ENCODE measurements around the gene ABHD12.

The ABHD12 gene

DNA sequence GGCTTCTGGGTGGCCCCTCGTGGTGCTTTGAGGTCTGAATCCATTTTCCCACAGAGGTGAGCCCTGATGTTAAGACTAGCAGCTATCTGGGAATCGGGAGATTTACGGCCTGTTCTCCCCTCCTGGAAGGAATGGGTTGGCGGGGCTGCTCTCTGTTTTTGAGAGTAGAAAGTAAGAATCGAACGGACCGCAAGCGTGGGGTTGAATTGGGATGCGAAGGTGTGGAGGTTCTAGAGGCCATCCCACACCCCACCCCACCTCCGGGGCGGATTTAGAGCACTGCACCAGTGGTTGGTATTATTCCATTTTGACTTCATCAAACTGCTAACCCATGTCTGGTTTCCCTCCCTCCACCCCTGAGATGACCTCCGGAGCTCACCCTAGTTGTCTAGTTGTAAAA lies 131.3 kb downstream of the ABHD12 start:
- no peak for DNase-seq

DNA sequence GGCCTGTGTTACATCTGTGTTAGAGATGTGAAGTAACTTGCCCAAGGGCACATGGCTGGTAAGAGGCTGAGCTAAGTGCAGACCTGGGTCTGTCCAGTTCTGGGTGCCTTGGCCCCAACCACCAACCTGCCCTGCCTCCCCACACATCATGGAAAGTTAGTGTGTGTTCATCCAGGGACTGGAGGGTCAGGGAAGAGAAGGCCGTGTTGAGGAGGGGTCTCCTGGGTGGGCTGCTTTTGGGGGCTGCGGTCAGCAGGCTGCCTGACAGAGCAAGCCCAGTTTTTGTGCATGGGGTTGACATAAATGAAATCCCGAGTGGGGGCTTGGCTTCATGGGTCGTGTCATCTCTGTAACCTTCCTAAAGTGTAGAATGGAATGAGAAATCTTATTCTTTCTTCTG lies 131.8 kb downstream of the ABHD12 start:
- DNase-seq: no peak

DNA sequence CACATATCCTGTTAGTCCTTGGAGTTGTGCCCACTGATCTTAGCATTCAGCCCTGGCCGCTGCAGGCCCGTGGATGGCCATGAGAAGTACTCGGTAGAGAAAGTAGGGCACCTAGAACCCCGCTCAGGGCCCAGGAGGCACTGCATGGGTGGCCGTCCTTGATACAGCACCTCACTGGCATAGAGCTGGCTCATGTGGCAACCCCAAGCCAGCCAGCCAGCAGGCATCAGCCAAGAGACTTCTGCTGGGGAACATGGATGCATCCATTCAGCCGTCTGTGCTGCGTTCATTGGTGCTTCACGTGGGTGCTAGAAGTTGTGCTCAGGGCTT lies 132.2 kb downstream of the ABHD12 start:
- DNase-seq: peak in 3 of 58 donors; percentile 18 to 44 (median 24)

DNA sequence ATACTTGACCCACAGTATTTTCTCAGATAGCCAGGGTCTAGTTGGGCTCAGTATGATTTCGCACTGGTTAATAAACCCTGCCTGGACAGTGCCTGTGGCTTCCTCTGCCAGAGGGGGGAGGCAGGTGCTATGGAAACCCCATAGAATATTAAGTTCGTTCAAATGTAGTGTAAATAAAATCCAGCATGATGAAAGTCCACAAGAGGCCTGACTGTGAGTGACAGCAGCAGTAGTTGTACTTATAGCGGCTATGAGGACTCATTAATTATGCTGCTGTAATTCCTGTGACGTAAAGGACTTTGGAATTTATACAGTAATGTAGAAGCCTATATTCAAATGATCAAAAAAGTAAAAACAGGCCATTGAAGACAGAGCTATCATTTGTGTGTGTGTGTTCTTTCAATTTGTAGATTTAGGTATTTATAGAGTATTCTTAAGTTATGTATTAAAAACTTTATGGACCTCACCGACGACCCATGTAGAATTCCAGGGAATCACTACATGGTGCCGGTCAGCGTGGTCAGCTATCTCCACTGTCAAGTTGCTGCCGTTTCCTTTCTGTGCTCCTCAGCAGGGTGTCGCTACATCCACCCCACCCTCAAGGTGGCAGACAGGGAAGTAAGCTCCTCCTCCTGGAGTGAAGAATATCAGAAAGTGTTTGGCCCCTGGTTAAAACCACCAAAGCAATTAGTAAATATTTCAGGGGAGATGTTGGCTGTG lies 132.7 kb downstream of the ABHD12 start:
- no peak for DNase-seq

DNA sequence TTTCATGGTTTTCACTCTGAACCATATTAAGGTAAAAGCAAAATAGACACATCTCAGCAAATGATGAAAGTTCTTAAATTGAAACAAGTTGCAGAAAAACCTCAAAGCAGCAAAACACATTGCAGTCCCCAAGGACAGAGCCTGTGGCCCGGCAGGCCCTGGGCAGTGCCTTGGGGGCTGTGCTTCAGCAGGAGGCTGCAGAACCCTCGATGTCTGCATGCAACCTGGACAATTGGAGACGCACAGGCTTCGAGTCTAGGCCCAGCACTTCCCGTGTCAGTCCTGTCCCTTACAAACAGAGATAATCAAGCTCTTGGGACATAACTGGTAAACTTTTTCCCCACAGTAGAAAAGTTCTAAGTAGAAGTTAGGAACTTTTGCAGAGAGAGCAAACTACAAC lies 133.5 kb downstream of the ABHD12 start:
- no peak for DNase-seq

DNA sequence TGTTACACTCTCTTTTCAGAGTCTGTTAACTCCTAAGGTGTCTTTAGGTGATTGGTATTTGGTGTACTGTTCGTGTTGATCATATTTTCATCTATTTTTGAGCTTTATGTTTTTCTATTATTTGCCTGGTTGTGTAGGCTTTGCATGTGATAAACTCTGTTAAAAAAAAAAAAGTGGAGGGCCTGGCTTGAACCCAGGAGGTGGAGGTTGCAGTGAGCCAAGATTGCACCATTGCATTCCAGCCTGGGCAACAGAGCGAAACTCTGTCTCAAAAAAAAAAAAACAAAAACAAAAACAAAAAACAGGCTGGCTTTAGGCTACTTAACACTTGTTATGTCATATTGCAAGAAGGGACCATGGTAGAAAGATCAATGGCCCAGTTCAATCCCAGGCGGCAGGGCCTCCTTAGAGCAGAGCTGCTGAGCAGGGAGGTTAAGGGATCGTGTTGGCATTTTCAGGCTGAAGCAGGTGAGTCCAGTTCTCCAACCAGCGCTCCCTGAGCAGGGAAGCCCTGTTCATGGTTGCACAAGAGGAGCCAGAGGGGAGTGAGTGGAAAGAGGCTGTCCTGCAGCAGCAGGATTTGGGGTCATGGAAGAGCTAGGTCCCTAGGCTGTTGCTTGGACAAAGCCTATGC lies 134.3 kb downstream of the ABHD12 start:
- no peak for DNase-seq

DNA sequence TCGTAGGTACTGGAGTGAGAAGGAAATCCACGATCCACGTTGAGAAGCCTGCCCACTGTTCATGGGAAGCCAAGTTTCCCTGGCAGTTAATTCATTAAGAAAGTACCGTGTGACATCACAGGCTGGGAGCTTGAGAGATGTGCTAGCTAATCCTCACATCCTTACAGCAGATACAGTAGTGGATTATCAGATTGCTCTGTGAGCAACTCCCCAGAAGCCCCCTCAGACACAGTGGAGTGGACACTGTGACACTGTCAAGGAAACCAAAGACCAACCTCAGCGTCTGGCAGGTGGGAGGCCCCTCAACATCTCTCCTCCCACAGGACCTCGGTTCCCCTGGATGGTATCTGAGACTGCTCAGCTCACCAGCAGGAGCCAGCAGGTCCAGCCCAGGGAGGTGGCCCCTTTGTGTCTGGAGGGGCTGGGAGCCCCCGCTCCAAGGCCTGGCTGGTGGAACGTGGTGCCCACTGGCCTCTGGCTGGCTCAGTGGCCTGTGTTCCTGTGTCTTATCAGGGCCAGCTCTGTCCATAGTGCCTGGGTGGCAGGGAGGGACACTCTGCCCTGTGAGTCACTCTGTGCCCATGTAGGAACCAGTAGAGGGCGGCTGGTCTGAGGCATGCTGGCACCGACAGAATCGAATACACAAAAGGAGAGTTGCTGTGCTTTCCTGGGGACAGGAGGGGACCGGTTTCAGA lies 135.5 kb downstream of the ABHD12 start:
- DNase-seq: peak in 36 of 58 donors; percentile 13 to 77 (median 51)

DNA sequence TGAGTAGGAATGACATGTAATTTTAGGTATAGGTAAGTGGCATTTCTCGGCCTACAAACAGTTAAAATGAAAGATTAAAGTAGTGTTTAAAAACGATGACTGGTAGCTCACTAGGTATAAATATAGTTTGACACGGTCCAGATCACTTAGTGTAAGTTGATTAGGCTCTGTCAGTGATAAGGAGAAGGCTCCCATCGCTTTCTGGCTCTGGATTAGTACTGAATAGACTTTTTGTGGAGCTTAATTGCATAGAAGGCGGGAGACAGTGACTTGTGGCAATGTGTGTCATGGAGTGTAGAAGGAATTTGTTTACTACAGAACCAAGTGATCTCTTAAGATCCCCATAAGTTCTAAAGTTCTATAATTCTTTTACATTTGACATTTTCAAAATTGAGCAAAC lies 136.1 kb downstream of the ABHD12 start:
- DNase-seq: no peak

DNA sequence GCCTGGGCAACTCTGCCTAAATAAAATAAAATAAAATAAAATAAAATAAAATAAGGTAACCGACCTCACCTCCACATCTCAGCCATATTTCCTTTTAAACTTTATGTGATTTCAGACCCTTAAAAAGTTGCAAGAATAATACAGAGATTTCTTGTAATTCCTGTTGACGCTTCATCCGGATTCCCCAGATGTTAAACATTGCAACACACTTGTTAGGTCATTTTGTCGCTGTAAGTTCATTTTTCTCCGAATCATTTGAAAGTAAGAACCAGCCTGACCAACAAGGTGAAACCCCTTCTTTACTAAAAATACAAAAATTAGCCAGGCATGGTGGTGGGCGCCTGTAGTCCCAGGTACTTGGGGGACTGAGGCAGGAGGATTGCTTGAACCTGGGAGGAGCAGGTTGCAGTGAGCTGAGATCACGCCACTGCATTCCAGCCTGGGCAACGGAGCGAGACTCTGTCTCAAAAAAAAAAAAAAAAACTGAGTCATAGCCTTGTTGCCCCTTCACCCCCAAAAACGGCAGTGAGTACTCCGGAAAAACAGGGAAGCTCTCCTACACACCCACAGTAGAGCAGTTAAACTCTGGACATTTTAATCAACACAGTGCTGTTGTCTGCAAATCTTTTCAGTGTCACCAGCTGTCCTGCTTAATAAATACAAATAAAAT lies 136.9 kb downstream of the ABHD12 start:
- no peak for DNase-seq

DNA sequence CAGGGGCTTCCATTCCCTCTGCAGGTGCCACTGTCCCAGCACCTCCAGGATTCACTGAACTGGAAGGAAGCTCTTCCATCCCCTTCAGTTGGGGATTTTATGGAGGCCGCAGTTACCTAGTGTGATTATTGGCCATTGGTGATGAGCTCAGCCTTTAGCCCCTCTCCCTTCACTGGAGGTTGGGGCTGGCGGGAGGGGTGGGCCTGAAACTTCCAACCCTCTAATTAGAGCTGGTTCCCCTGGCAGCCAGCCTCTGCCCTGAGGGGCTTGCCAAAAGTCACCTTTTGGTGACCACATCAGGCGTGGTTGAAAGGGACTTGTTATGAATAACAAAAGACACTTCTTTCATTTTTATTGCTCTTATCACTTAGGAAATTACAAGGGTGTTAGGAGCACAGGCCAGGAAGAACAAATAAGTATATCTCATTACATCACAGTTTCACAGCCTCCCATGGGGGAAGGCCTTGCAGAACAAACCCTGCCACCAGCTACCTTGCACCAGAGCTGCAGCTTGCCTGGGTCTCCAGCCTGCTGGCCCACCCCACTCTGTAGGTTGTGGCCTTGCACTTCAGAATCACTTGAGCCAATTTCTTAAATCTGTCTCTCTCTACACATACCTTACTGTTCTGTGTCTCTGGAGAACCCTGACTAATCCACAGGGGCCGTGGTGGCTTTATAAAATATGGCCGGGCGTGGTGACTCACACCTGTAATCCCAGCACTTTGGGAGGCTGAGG lies 137.8 kb downstream of the ABHD12 start:
- DNase-seq: no peak

DNA sequence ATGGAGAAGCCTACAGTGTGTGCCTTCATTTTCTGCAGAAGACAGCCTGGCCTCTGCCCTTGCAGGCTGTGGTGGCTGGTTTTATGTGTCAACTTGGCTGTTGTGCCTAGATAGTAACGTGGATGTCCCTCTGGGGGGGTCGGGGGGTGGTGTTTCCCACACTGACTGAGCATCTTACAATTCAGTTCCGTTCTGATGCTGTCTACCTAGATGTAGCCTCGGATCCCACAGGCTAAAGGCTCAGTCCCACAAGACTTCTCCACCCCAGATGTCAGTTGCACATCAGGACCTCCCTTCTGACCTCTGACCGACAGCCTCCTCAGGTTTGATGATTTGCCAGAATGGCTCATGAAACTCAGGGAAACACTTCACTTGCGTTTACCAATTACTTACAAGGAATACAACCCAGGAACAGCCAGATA lies 138.4 kb downstream of the ABHD12 start:
- no peak for DNase-seq

DNA sequence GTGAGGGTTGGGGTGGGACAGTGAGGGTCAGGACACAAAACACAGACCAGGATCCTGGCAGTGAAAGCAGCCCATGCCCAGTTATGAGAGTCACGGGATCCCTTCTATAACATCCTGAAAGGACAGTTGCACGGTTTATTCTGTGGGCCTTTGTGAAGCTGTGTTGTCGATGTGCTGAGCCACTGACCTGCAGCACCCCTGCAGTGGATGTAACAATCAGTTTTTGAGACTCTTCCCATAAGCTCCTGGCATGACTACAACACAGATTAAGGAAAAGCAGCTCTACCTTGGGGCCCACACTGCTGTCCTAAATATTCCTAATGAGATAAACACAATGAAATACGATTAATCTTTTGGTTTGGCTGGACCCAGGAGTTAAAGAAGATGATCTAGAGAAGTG lies 139.1 kb downstream of the ABHD12 start:
- DNase-seq: peak in 3 of 58 donors; percentile 26 to 39 (median 33)

DNA sequence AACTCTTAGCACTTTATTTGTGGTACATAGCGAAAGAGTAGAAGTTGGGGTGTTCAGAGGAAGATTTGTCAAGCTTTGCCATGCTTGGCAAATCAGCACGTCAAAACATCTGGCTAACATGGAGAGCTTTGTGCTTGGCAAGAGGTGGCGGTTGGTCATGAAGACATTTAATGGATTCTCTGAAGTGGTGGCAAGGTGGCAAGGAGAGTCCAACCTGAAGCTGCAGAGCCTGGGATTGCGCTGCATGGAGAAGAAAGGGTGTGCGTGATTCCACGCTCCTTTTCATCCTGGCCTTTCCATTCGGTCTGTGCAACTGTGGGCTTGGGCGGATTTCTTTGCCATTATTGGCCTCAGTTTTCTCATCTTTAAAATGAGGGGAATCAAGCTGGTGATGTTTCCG lies 139.6 kb downstream of the ABHD12 start:
- no peak for DNase-seq

DNA sequence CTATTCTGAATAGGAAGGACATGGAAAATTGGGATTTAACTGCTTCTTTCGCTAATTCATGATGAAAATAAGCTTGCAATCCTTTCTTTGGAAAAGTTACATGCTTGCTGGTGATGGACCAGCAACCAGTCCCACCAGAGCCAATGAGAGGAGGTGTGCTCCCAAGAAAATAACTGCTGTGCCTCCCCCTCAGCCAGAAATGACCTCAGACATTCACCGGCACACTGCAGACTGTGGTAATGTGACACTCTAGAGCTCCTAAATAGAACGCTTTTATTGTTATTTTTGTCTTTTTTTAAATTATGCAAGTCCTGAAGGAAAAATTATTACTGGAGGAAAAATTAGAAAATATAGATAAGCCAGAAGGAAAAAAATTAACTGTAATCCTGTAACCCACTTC lies 140.1 kb downstream of the ABHD12 start:
- no peak for DNase-seq
